HepG2 (cell line): ENCODE data around the gene SOCS1. TPM values are rescaled to one million over a fixed set of nuclear protein-coding genes. Genes with fewer than 3 reads are reported as not detected.

Experiments used
- CBFB ChIP-seq: sonication (generic); formaldehyde crosslinking; IDR thresholded peaks from 2 replicates; pipeline ENCODE4 v1.4.0; 2020; ENCODE audit warnings: missing genetic modification reagents
- CENPX ChIP-seq: sonication (generic); formaldehyde crosslinking; IDR thresholded peaks from 2 replicates; pipeline ENCODE4 v1.9.0; 2021; ENCODE audit warnings: mild to moderate bottlenecking, missing genetic modification reagents, moderate library complexity
- EHMT2 ChIP-seq: fragments of 200-600 bp; sonication (generic); IDR thresholded peaks from 2 replicates; pipeline ENCODE4 v1.7.0; 2017; ENCODE audit warnings: antibody characterized with exemption, low read depth, low read length, borderline replicate concordance
- FOXO1 ChIP-seq: sonication (generic); formaldehyde crosslinking; IDR thresholded peaks from 2 replicates; pipeline ENCODE4 v1.4.0; 2020; ENCODE audit warnings: missing genetic modification reagents
- NFRKB ChIP-seq: fragments of 450-650 bp; IDR thresholded peaks from 2 replicates; pipeline ENCODE4 v1.6.1; 2017
- PHF20 ChIP-seq: sonication (generic); formaldehyde crosslinking; IDR thresholded peaks from 2 replicates; pipeline ENCODE4 v1.5.0; 2020; ENCODE audit warnings: mild to moderate bottlenecking, missing genetic modification reagents
- SP140L ChIP-seq: sonication (generic); formaldehyde crosslinking; IDR thresholded peaks from 2 replicates; pipeline ENCODE4 v1.4.0; 2020; ENCODE audit warnings: missing genetic modification reagents, borderline replicate concordance
- ZBTB44 ChIP-seq: sonication (generic); formaldehyde crosslinking; IDR thresholded peaks from 2 replicates; pipeline ENCODE4 v1.4.0; 2020; ENCODE audit warnings: missing genetic modification reagents
- ZC3H4 ChIP-seq: sonication (generic); formaldehyde crosslinking; IDR thresholded peaks from 2 replicates; pipeline ENCODE4 v1.4.0; 2020; ENCODE audit warnings: missing genetic modification reagents, borderline replicate concordance
- ZEB1 ChIP-seq: IDR thresholded peaks from 2 replicates; pipeline ENCODE4 v1.6.1; 2012; ENCODE audit warnings: mild to moderate bottlenecking, low read depth, inconsistent platforms; ENCODE audit not compliant: insufficient replicate concordance
- ZMAT5 ChIP-seq: sonication (generic); formaldehyde crosslinking; IDR thresholded peaks from 2 replicates; pipeline ENCODE4 v1.5.0; 2020; ENCODE audit warnings: mild to moderate bottlenecking, low read depth, missing genetic modification reagents, borderline replicate concordance
- ZNF142 ChIP-seq: sonication (generic); formaldehyde crosslinking; IDR thresholded peaks from 2 replicates; pipeline ENCODE4 v1.4.0; 2020; ENCODE audit warnings: missing genetic modification reagents
- ZNF274 ChIP-seq: sonication (generic); formaldehyde crosslinking; IDR thresholded peaks from 2 replicates; pipeline ENCODE4 v1.5.1; 2020; ENCODE audit warnings: mild to moderate bottlenecking, missing genetic modification reagents
- ZNF530 ChIP-seq: sonication (generic); formaldehyde crosslinking; IDR thresholded peaks from 2 replicates; pipeline ENCODE4 v1.5.0; 2020; ENCODE audit warnings: low read depth, mild to moderate bottlenecking, missing genetic modification reagents
- ZNF546 ChIP-seq: sonication (generic); formaldehyde crosslinking; conservative IDR thresholded peaks from 2 replicates; pipeline ENCODE4 v1.8.1; 2023; ENCODE audit warnings: mild to moderate bottlenecking, missing genetic modification reagents
- ZNF703 ChIP-seq: sonication (generic); formaldehyde crosslinking; IDR thresholded peaks from 2 replicates; pipeline ENCODE4 v1.5.1; 2020; ENCODE audit warnings: missing genetic modification reagents, mild to moderate bottlenecking, moderate library complexity, borderline replicate concordance
- ZNF720 ChIP-seq: sonication (generic); formaldehyde crosslinking; IDR thresholded peaks from 2 replicates; pipeline ENCODE4 v1.4.0; 2020; ENCODE audit warnings: missing genetic modification reagents
- ZNF768 ChIP-seq: sonication (generic); formaldehyde crosslinking; IDR thresholded peaks from 2 replicates; pipeline ENCODE4 v1.4.0; 2020; ENCODE audit warnings: missing genetic modification reagents
- ZNF792 ChIP-seq: IDR thresholded peaks from 2 replicates; pipeline ENCODE4 v1.6.1; 2016
- ZNF841 ChIP-seq: sonication (generic); formaldehyde crosslinking; IDR thresholded peaks from 2 replicates; pipeline ENCODE4 v1.8.1; 2023; ENCODE audit warnings: missing genetic modification reagents, borderline replicate concordance
- polyA plus RNA-seq, 8 experiments: library from polyadenylated mRNA; depleted of rRNA in 3 of 8; stranded (reverse) in 7 of 8; unstranded in 1 of 8; fragments of >200 nt; fragmentation: Illumina TruSeq in 4 of 8; extraction: Trizol in 4 of 8; gene quantifications; 2 replicates each; pipeline versions ENCODE4 v1.2.1 to v1.2.3, GENCODE V29; 2011 to 2016; ENCODE audit warnings: low read depth in 4 of 8, missing spikeins in 1 of 8, mixed read lengths in 1 of 8; ENCODE audit not compliant: insufficient read depth in 1 of 8
- total RNA-seq, 5 experiments: library from RNA; depleted of rRNA; stranded (reverse); fragments of >200 nt; fragmentation: Illumina TruSeq; extraction: Trizol; gene quantifications; 2 replicates each; pipeline ENCODE4 v1.2.3, GENCODE V29; 2016; ENCODE audit warnings: low read depth in 1 of 5

The SOCS1 gene
- total and polyA plus RNA-seq, 2 of the 13 experiments (the other 11 are each of a cell fraction or from before 2014, with no cell fraction given), result 5.3 to 6.3 TPM

GRCh38 chr16:11276143-11276895, 20.3 kb upstream of the SOCS1 start, which contains the start of gene PRM2 (continued):
- TF ChIP-seq ZNF142 (CRISPR knock-in tag) (no peak), ZBTB44 (no peak), FOXO1 (CRISPR knock-in tag) (0 out of 2 replicates have a peak, but pooled peaks have one; percentile 21), ZEB1 (no peak), CBFB (CRISPR knock-in tag) (no peak), ZNF703 (CRISPR knock-in tag) (no peak), ZMAT5 (CRISPR knock-in tag) (no peak), ZNF530 (CRISPR knock-in tag) (no peak), SP140L (no peak), CENPX (CRISPR knock-in tag) (no peak), ZNF841 (CRISPR knock-in tag) (no peak), ZNF720 (CRISPR knock-in tag) (no peak), EHMT2 (no peak), ZNF768 (peak; percentile 32; the same call in 1 of the 2 replicates), ZNF274 (0 out of 2 replicates have a peak, but pooled peaks have one; percentile 7), ZC3H4 (CRISPR knock-in tag) (no peak), ZNF792 (CRISPR knock-in tag) (no peak), ZNF546 (no peak), PHF20 (no peak), NFRKB (no peak)
